Stimulated activated CD4-positive, alpha-beta T cell treated with anti-CD3 and anti-CD28 coated beads, Interleukin-1b, Interleukin-23, amount 100 ng/mL, for 24 hours (primary cell): ENCODE data around the gene NOC4L.
A peak's percentile ranks its signal among the peaks of the same experiment; 100 is the strongest.
"Not testable (repeated sequence)": the region's sequence is repeated elsewhere in the genome, so short reads cannot be mapped to it uniquely, and the experiment has no call there.

Experiments
- DNase-seq, 4 experiments: peaks; one replicate each; pipeline ENCODE4 v3.0.0-alpha.2; 2020; ENCODE audit warnings: low read depth in 4 of 4, low spot score in 1 of 4

The NOC4L gene

GRCh38 chr12:132142679-132143335, 1.4 kb upstream of the NOC4L start:
- no peak for DNase-seq

- DNase-seq: peak in 1 of 4 experiments; percentile 20
Measured at GRCh38 chr12:132143336-132144071, 753 bp upstream of the NOC4L start.

- DNase-seq: no peak
Measured at GRCh38 chr12:132144810-132145168, 532 bp downstream of the NOC4L start.

GRCh38 chr12:132145334-132145733, 1.1 kb downstream of the NOC4L start:
- no peak for DNase-seq

- no peak for DNase-seq
Measured at GRCh38 chr12:132146098-132146497, 1.8 kb downstream of the NOC4L start.

GRCh38 chr12:132146772-132147422, 2.6 kb downstream of the NOC4L start:
- no peak for DNase-seq

GRCh38 chr12:132147423-132148367, 3.4 kb downstream of the NOC4L start:
- no peak for DNase-seq

- no peak for DNase-seq
Measured at GRCh38 chr12:132148368-132149045, 4.2 kb downstream of the NOC4L start.

GRCh38 chr12:132149526-132149925, 5.3 kb downstream of the NOC4L start:
- DNase-seq: not testable (repeated sequence)

- no peak for DNase-seq
Measured at GRCh38 chr12:132150780-132151144, 6.5 kb downstream of the NOC4L start.

- no peak for DNase-seq
Measured at GRCh38 chr12:132151145-132151765, 7.0 kb downstream of the NOC4L start.

- DNase-seq: no peak
Measured at GRCh38 chr12:132151766-132152410, 7.6 kb downstream of the NOC4L start.

- no peak for DNase-seq
Measured at GRCh38 chr12:132152411-132152821, 8.2 kb downstream of the NOC4L start.

- no peak for DNase-seq
Measured at GRCh38 chr12:132152953-132153352, 8.7 kb downstream of the NOC4L start.

- DNase-seq: peak in 3 of 4 experiments; percentile 40 to 46 (median 42)
Measured at GRCh38 chr12:132153501-132154340, 9.5 kb downstream of the NOC4L start.

GRCh38 chr12:132154341-132154761, 10.1 kb downstream of the NOC4L start:
- no peak for DNase-seq

GRCh38 chr12:132154941-132155770, 10.9 kb downstream of the NOC4L start:
- no peak for DNase-seq
